GM21576 (cell line): ENCODE measurements around the gene ASH1L.
"Not testable (repeated sequence)": the region's sequence is repeated elsewhere in the genome, so short reads cannot be mapped to it uniquely, and the experiment has no call there.

Source experiments
- ATAC-seq: cut with Tn5 transposase; IDR thresholded peaks from one replicate; pipeline ENCODE4 v1.9.1; 2021; ENCODE audit warnings: mild to moderate bottlenecking, moderate library complexity; ENCODE audit not compliant: unreplicated experiment

Gene ASH1L

GRCh38 chr1:155339515-155340097 lies 223.0 kb downstream of the ASH1L start:
- ATAC-seq, result no peak

- ATAC-seq, result no peak
Observed at GRCh38 chr1:155334962-155335361, 227.6 kb downstream of the ASH1L start.

- ATAC-seq, result no peak
Observed at GRCh38 chr1:155329980-155330598, 232.5 kb downstream of the ASH1L start.

DNA sequence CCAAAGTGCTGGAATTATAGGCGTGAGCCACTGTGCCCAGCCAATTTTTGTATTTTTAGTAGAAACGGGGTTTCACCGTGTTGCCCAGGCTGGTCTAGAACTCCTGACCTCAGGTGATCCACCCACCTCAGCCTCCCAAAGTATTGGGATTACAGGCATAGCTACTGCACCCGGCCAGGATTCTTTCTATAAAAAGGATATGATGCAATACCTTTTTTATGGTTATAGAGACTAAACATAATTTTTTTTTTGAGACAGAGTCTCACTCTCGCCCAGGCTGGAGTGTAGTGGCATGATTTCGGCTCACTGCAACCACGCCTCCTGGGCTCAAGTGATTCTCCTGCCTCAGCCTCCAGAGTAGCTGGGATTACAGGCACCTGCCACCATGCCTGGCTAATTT lies 233.7 kb downstream of the ASH1L start:
- ATAC-seq, result not testable (repeated sequence)

DNA sequence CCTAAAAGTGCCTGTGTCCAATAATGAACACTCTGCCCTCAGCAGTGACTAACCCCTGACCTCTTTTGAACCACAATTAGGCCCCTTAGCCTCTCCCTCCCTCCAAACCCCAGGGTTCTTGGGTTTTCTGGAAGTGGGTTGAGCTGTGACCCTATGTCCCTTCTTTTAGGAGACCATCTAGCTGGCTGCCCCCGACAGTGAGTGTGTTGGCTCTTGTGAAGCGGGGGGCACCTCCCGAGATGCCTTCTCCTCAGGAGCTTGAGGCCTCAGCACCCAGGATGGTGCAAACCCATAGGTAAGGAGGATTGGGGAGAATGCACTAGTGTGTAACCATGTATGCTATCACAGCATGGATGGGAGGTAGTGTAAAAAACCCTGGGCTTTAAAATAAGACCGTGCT lies 234.6 kb downstream of the ASH1L start:
- no peak for ATAC-seq

GRCh38 chr1:155326631-155327037 lies 236.0 kb downstream of the ASH1L start:
- ATAC-seq, result no peak

DNA sequence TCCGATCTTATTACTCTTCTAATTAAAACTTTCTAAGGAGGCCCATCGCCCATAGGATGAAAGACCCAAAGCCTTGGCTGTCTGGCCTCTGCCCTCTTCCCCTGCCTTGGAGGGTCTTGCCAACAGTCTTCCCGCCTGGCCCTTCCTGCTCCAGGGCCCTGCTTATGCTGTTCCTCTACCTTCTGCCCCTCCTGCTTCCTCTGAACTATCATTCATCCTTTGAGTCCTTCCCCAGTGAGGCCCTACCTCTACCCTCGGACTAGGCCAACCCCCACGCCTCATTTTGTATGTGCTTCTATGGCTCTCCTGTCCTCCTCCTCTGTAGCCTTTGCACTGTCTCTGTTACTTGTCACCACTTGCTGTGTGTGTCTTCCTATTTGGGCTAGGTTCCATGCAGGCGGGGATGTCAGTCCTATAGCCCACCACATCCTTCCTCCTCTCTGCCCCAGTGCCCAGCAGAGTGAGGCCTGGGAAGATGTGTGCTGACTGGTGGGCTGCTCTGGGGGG lies 236.5 kb downstream of the ASH1L start:
- ATAC-seq, result no peak

GRCh38 chr1:155325603-155325893 lies 237.1 kb downstream of the ASH1L start:
- ATAC-seq, result no peak

DNA sequence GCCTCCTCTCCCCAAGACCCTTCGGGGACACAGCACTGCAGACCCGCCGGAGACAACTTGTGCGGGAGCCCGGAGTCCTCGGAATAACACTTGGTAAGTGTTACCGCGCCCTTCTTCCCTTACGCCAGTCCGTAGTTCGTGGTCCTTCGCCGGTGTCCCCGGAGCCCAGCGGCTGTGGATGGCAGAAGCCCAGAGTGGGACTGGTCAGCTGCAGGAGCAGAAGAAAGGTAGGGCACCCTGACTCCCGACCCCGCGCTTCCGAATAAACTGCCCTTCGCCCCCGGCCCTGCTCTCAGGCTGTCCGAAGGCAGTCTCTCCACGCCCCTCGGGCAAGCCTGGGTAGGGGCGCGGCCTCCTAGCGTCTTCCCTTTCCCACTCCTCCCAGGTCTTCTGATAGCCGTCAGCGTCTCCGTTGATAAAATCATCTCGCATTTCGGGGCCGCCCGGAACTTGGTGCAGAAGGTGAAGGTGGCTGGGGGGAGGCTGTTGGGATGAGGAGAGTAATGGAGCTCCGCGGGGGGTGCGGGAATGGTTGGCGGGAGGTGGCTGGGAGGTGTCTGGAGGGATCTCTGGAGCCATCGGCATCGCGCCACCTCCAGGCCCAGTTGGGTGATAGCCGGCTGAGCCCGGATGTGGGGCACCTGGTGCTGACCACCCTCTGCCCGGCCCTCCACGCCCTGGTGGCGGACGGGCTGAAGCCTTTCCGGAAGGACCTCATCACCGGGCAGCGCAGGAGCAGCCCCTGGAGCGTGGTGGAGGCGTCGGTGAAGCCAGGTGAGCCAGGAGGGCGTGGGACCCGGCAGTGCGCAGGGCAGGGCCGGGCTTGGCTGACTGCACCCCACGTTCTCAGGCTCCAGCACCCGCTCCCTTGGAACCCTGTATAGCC lies 237.6 kb downstream of the ASH1L start:
- ATAC-seq, result no peak

DNA sequence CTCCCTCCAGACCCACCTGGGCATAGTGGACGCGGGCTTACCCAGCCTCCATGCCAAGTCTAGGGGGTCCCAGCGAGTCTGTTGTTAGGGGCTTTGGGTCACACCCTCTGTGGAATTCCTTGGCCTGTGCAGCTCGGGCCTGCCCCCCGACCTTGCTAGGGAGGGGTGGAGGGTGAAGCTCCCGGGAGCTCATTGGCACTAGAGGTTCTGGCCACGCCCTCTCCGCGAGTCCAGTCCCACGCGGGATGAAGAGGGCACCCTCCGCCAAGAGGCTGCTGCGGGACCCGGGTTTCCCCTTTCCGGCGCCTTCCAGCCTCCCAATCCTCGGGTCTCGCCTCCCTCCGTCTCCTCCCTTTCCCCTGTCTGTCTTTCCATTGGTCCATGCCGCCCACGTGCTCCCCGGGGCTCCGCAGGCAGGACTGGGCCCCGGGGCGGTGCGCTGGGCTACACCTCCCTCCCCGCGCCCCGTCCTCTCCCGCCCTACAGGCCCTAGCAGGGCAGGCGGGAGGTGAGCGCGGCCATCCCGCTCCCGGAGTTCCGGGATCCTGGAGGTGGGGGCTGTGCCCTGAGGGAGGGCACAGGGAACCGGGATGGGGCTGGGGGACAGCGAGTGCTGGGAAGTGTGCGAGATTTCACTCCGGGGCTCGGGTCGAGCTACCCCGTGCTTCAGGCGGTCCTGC lies 238.4 kb downstream of the ASH1L start:
- ATAC-seq, result peak; percentile 56

DNA sequence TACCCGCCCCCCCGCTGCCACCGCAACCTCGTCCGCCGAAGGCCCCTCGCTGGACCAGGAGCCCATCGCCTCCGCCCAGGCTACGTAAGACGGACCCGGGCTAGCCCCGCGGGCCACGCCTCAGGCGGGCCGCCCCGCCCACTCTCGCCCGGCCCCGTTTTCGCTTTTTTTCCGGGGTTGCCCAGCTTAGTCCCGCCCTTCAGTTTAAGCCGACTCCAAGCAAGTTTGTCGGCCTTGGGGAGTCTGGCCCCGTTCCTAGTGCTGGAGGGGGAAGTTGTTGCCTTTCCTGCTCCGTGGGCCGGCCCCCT lies 238.9 kb downstream of the ASH1L start:
- peak; percentile 33 for ATAC-seq

GRCh38 chr1:155322953-155323728 lies 239.5 kb downstream of the ASH1L start:
- peak; percentile 43 for ATAC-seq

DNA sequence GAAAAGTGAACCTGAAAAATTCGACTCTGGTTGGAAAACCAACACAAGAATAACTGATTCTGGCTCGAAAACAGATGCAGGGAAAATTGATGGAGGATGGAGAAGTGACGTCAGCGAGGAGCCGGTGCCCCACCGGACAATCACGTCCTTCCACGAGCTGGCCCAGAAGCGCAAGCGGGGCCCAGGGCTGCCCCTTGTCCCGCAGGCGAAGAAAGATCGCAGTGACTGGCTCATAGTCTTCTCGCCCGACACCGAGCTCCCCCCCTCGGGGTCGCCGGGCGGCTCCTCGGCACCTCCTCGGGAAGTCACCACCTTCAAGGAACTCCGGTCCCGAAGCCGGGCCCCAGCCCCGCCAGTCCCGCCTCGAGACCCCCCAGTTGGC lies 240.0 kb downstream of the ASH1L start:
- no peak for ATAC-seq

DNA sequence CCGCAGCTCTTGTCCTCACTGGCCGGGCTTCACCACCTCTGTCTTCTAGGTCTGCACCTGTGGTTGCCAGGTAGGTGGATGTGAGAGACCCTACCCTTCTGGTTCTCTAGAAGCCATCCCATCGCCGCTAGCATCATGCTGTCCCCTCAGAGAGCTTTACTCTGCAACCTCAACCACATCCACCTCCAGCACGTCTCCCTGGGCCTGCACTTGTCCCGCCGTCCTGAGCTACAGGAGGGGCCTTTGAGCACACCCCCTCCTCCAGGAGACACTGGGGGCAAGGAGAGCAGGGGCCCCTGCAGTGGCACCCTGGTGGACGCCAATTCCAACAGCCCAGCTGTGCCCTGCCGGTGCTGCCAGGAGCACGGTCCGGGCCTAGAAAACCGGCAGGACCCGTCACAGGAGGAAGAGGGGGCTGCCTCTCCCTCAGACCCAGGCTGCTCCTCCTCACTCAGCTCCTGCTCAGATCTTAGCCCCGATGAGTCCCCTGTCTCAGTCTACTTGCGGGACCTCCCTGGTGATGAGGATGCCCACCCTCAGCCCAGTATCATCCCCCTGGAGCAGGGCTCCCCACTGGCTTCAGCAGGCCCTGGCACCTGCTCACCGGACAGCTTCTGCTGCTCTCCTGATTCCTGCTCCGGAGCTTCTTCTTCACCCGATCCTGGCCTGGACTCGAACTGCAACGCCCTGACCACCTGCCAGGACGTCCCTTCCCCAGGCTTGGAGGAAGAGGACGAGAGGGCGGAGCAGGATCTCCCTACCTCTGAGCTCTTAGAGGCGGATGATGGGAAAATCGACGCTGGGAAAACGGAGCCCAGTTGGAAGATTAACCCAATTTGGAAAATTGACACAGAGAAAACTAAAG lies 240.7 kb downstream of the ASH1L start:
- no peak for ATAC-seq

GRCh38 chr1:155320661-155321617 lies 241.7 kb downstream of the ASH1L start, which contains the start of gene RUSC1:
RUSC1 (plus strand) TSS chr1:155320894; CDS start chr1:155321774, 880 bp downstream.
- ATAC-seq, result no peak

DNA sequence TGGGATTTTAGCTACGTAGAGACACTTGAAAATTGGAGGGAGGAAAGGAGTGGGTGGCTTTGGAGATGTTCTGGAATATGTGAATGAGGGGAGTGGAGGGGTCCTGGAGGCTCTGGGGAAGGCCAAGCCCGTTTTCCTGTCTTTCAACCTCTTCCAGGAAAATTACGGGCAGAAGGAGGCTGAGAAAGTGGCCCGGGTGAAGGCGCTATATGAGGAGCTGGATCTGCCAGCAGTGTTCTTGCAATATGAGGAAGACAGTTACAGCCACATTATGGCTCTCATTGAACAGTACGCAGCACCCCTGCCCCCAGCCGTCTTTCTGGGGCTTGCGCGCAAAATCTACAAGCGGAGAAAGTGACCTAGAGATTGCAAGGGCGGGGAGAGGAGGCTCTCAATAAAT lies 242.4 kb downstream of the ASH1L start:
- no peak for ATAC-seq

- ATAC-seq, result no peak
Observed at GRCh38 chr1:155319536-155319935, 243.1 kb downstream of the ASH1L start.

- ATAC-seq, result no peak
Observed at GRCh38 chr1:155318082-155318481, 244.5 kb downstream of the ASH1L start.

GRCh38 chr1:155316922-155317321 lies 245.7 kb downstream of the ASH1L start:
- ATAC-seq, result no peak
